GM10248 (cell line): ENCODE measurements around the gene TRIM42.

Experiments
- CTCF ChIA-PET: fragments of 300-600 bp; sonication (Branson Sonifier 250); formaldehyde crosslinking; extraction: SDS; loops from one replicate; lab custom pipeline; 2021; ENCODE audit warnings: antibody characterized with exemption; lab: Yijun Ruan, JAX
- POLR2A ChIA-PET: fragments of 350-650 bp; sonication (Branson Sonifier 250); formaldehyde crosslinking; extraction: SDS; loops from one replicate; lab custom pipeline; 2020; ENCODE audit warnings: antibody characterized with exemption; lab: Yijun Ruan, JAX
- DNase-seq: peaks from one replicate; pipeline ENCODE4 v3.0.0; 2012; ENCODE audit errors: extremely low spot score
- CTCF ChIP-seq: IDR thresholded peaks from 2 replicates; pipeline ENCODE4 v1.5.1; 2012; ENCODE audit warnings: mild to moderate bottlenecking, low read depth; ENCODE audit errors: extremely low read depth, missing control alignments, control extremely low read depth

Gene TRIM42

GRCh38 chr3:140677764-140678163, at the start of gene TRIM42:
Gene TRIM42, plus strand, starts transcription at chr3:140678064. Its CDS starts 166 bp downstream, at chr3:140678230.
- TF ChIP-seq CTCF = no peak
- ChIA-PET CTCF (no interaction called here), POLR2A (no interaction called here)
- no peak for DNase-seq

- POLR2A ChIA-PET = no interaction called here
Measured at GRCh38 chr3:140628606-140629005, 49.3 kb upstream of the TRIM42 start.

GRCh38 chr3:140629357-140630137, 48.3 kb upstream of the TRIM42 start:
- POLR2A ChIA-PET = no interaction called here
- CTCF ChIA-PET = no interaction called here
- no peak for DNase-seq
- no peak for TF ChIP-seq CTCF

More at GRCh38 chr3:140628606-140629005, 49.3 kb upstream of the TRIM42 start:
- no peak for DNase-seq
- CTCF ChIA-PET = no interaction called here
- no peak for TF ChIP-seq CTCF

GRCh38 chr3:140630366-140630765, 47.5 kb upstream of the TRIM42 start:
- ChIA-PET POLR2A (no interaction called here), CTCF (interaction anchor here (0.8 to 1.2 kb wide), 2 partner anchors 10 to 13 kb away, joined by 3 to 6 read pairs; no protein-coding TSS in a partner anchor)
- no peak for TF ChIP-seq CTCF
- no peak for DNase-seq

- POLR2A ChIA-PET = no interaction called here
- TF ChIP-seq CTCF = no peak
- CTCF ChIA-PET = interaction anchor here (0.8 to 1.2 kb wide), 2 partner anchors 9 to 12 kb away, joined by 3 to 6 read pairs; no protein-coding TSS in a partner anchor
- no peak for DNase-seq
Measured at GRCh38 chr3:140630866-140631265, 47.0 kb upstream of the TRIM42 start.

- no peak for DNase-seq
- CTCF ChIA-PET = interaction anchor here (1.2 kb wide), 1 partner anchor 14 kb away, joined by 4 read pairs; no protein-coding TSS in a partner anchor
- no peak for TF ChIP-seq CTCF
- POLR2A ChIA-PET = no interaction called here
Measured at GRCh38 chr3:140635276-140635675, 42.6 kb upstream of the TRIM42 start.
